Kidney epithelial cell (primary cell): ENCODE results near the gene LYST. TPM values are rescaled to one million over a fixed set of nuclear protein-coding genes. Genes with fewer than 3 reads are reported as not detected.

Experiments
- DNase-seq: peaks from one replicate; pipeline ENCODE4 v3.0.0-alpha.2; 2010; ENCODE audit warnings: low read depth
- H3K27me3 ChIP-seq: 2 replicates; pipeline ENCODE4 v1.6.0; 2011; ENCODE audit warnings: low read length; ENCODE audit not compliant: control insufficient read depth, insufficient read depth
- H3K36me3 ChIP-seq: 2 replicates; pipeline ENCODE4 v1.5.1; 2011; ENCODE audit warnings: low read length; ENCODE audit not compliant: control insufficient read depth, insufficient read depth
- H3K4me3 ChIP-seq: 2 replicates; pipeline ENCODE4 v1.5.1; 2011; ENCODE audit warnings: low read depth, mild to moderate bottlenecking, control low read depth, low read length
- CTCF ChIP-seq: IDR thresholded peaks from 2 replicates; pipeline ENCODE4 v1.5.1; 2011; ENCODE audit warnings: mild to moderate bottlenecking, moderate library complexity, low read length, control low read depth, inconsistent platforms; ENCODE audit not compliant: insufficient read depth, poor library complexity, severe bottlenecking
- total RNA-seq: library from RNA; depleted of rRNA; stranded (reverse); fragments of >200 nt; gene quantifications from 2 replicates; pipeline ENCODE4 v1.2.3, GENCODE V29; 2015

LYST gene
- total RNA-seq, 1 donor from 2014 or later, result 12.7 TPM

- H3K36me3 ChIP-seq, result no peaks in the 10 kb centered on the region
- no peak overlapping the region for H3K4me3 ChIP-seq
- no peak for DNase-seq
- H3K27me3 ChIP-seq, result no peaks in the 10 kb centered on the region
- no peak for TF ChIP-seq CTCF
Measured at GRCh38 chr1:235878082-235878811, 11.5 kb upstream of the LYST start.

DNA sequence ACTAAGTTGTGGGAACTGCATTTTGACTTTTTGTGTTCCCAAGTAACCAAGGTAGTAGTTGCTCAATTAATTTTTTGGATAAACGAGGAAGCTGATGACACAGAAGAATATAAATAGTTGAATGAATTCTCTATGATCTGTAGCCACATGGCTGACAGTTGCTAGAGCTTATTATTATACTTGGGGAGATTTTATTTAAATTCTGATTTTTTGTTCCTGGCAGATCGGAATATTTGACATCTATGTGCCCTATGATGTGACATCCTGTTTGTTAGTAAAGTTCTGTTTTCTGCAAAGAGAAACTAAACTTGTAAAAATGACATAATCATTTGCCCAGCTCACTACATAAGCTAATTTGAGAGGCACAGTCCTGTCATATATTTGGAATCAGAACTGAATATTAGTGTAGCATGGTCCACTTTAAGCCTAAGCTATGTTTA lies 9.7 kb upstream of the LYST start:
- TF ChIP-seq CTCF, result no peak
- no peak for DNase-seq
- H3K4me3 ChIP-seq, result no peak overlapping the region
- no peaks in the 10 kb centered on the region for H3K36me3 ChIP-seq
- H3K27me3 ChIP-seq, result no peaks in the 10 kb centered on the region

GRCh38 chr1:235875036-235875597 lies 8.4 kb upstream of the LYST start:
- no peak for DNase-seq
- no peak overlapping the region for H3K4me3 ChIP-seq
- H3K36me3 ChIP-seq, result no peaks in the 10 kb centered on the region
- H3K27me3 ChIP-seq, result no peaks in the 10 kb centered on the region
- TF ChIP-seq CTCF, result no peak

DNA sequence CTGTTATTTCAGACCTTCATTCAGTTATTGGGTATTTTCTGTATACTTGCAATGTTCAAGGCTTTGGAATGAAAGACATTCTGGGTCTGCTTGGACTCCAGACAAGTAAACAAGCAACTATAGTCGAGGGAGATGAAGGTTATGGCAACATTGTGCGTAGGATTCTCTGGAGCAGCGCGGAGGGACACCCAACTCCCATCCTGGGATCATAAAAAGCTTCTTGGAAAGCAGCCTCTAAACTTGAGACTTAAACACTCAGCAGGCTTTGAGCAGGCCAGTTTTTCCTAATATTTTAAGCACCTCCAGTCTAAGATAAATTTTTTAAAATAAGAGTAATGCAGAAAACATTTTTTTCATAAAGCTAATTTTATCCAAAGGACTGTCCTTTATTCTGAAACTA lies 7.6 kb upstream of the LYST start:
- Histone ChIP-seq H3K36me3 (no peaks in the 10 kb centered on the region), H3K4me3 (no peak overlapping the region), H3K27me3 (no peaks in the 10 kb centered on the region)
- DNase-seq, result no peak
- TF ChIP-seq CTCF, result no peak

DNA sequence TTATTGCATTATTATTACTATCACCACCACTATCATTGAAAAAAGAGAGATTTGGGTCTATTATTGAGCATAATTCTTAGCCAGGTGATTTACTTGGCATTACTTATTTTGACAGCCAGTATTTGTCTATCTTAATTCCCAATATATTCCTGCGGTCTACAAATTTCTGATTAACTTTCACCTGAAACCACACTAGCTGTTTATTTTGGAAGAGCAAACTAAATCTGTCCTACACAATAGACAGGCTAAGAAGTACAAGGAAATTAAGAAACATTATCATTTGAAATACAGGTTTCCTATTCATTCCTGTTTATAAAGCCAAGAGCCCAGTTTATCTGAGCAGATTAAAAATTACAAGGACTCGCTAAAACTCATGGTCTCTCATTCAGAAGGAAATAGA lies 6.9 kb upstream of the LYST start:
- no peak for DNase-seq
- H3K4me3 ChIP-seq, result no peak overlapping the region
- TF ChIP-seq CTCF, result no peak

DNA sequence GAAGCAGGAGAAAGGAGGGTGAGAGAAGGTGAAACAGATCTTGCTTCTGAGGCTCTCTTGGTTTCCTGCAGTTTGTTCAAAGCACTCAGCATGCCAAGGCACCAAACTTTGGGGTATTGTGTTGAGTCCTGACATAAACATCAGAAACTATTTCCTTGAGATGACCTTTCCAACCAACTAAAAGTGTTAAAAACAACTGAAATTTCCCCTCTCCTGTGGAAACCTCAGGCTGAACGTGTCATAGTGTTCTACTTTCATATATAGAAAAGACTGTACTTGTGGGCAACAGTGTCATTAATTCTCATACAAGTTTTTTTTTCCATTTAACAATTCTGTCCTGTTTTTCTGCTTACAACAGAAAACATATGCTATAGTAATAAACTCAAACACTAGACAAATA lies 6.3 kb upstream of the LYST start:
- TF ChIP-seq CTCF, result no peak
- Histone ChIP-seq H3K4me3 (no peak overlapping the region), H3K36me3 (no peaks in the 10 kb centered on the region), H3K27me3 (no peaks in the 10 kb centered on the region)
- DNase-seq, result no peak

More for the DNA sequence above, 6.9 kb upstream of the LYST start:
- Histone ChIP-seq H3K27me3 (no peaks in the 10 kb centered on the region), H3K36me3 (no peaks in the 10 kb centered on the region)
